IMR-90 (cell line): Measurements from ENCODE around the gene CPO. TPM values are rescaled to one million over a fixed set of nuclear protein-coding genes. Genes with fewer than 3 reads are reported as not detected.

ENCODE experiments used
- ATAC-seq: fragments of 200-7000 bp; cut with Tn5 transposase; 2 replicates; pipeline ENCODE4 v1.9.1; 2020; ENCODE audit warnings: low read depth, mild to moderate bottlenecking, moderate library complexity
- BruUV-seq: library from RNA; stranded (reverse); fragments of 400-500 nt; replicated peaks from 2 replicates; lab custom pipeline; 2021; lab: Mats Ljungman, UMichigan
- CTCF ChIA-PET: fragments of 300-600 bp; formaldehyde crosslinking; extraction: SDS; loops from one replicate; lab custom pipeline; 2021; ENCODE audit warnings: antibody characterized with exemption; lab: Yijun Ruan, JAX
- POLR2A ChIA-PET: fragments of 300-600 bp; sonication (Branson Sonifier 250); formaldehyde crosslinking; loops from one replicate; lab custom pipeline; 2022; ENCODE audit warnings: antibody characterized with exemption; ENCODE audit not compliant: unreplicated experiment; lab: Charles Lee
- DNase-seq: peaks from one replicate; pipeline ENCODE4 v3.0.0; 2013
- H2AFZ ChIP-seq: replicated peaks from 2 replicates; pipeline ENCODE3; 2013; ENCODE audit warnings: low read length, mild to moderate bottlenecking; ENCODE audit not compliant: poor library complexity
- H2AK5ac ChIP-seq: 2 replicates; pipeline ENCODE4 v1.6.1; 2013; ENCODE audit warnings: low read depth, low read length, inconsistent platforms
- H2AK9ac ChIP-seq: replicated peaks from 2 replicates; pipeline ENCODE3; 2013; ENCODE audit warnings: mild to moderate bottlenecking, low read depth, low read length, moderate library complexity; ENCODE audit not compliant: poor library complexity
- H2BK120ac ChIP-seq: 2 replicates; pipeline ENCODE4 v1.6.1; 2013; ENCODE audit warnings: low read depth, low read length, inconsistent platforms
- H2BK15ac ChIP-seq: 3 replicates; pipeline ENCODE4 v1.6.1; 2013; ENCODE audit warnings: low read depth, low read length, inconsistent platforms
- H2BK20ac ChIP-seq: 2 replicates; pipeline ENCODE4 v1.6.1; 2013; ENCODE audit warnings: low read depth, mild to moderate bottlenecking, inconsistent platforms, low read length, moderate library complexity
- H2BK5ac ChIP-seq: 2 replicates; pipeline ENCODE4 v1.6.1; 2013; ENCODE audit warnings: mild to moderate bottlenecking, low read depth, low read length, inconsistent platforms; ENCODE audit not compliant: poor library complexity, severe bottlenecking
- H3K14ac ChIP-seq: replicated peaks from 2 replicates; pipeline ENCODE4 v1.6.1; 2013; ENCODE audit warnings: low read depth, low read length, inconsistent platforms
- H3K18ac ChIP-seq: 2 replicates; pipeline ENCODE4 v1.6.1; 2013; ENCODE audit warnings: low read depth, low read length, control low read depth
- H3K23ac ChIP-seq: 2 replicates; pipeline ENCODE4 v1.6.1; 2013; ENCODE audit warnings: low read depth, low read length, inconsistent platforms
- H3K27ac ChIP-seq: 2 replicates; pipeline ENCODE4 v1.5.1; 2013; ENCODE audit warnings: mild to moderate bottlenecking, control low read depth, low read length; ENCODE audit not compliant: insufficient read depth
- H3K27me3 ChIP-seq: 2 replicates; pipeline ENCODE4 v1.6.1; 2013; ENCODE audit warnings: low read length; ENCODE audit not compliant: control insufficient read depth, insufficient read depth
- H3K36me3 ChIP-seq: 2 replicates; pipeline ENCODE4 v1.6.1; 2013; ENCODE audit warnings: low read length, mixed read lengths; ENCODE audit not compliant: control insufficient read depth, insufficient read depth
- H3K4ac ChIP-seq: 2 replicates; pipeline ENCODE4 v1.6.1; 2013; ENCODE audit warnings: low read depth, low read length, inconsistent platforms
- H3K4me1 ChIP-seq: 2 replicates; pipeline ENCODE4 v1.6.1; 2013; ENCODE audit warnings: low read length, mixed read lengths; ENCODE audit not compliant: control insufficient read depth, insufficient read depth
- H3K4me2 ChIP-seq: 2 replicates; pipeline ENCODE4 v1.6.1; 2013; ENCODE audit warnings: low read depth, mild to moderate bottlenecking, control low read depth, low read length, moderate library complexity
- H3K4me3 ChIP-seq: 2 replicates; pipeline ENCODE4 v1.5.1; 2013; ENCODE audit warnings: low read depth, mild to moderate bottlenecking, control low read depth, low read length, moderate library complexity; ENCODE audit not compliant: insufficient read depth
- H3K56ac ChIP-seq: 2 replicates; pipeline ENCODE4 v1.6.1; 2013; ENCODE audit warnings: low read length, inconsistent platforms; ENCODE audit not compliant: insufficient read depth; ENCODE audit errors: extremely low read depth
- H3K79me1 ChIP-seq, 2 experiments: 2 replicates each; pipeline ENCODE4 v1.6.1; 2013; ENCODE audit warnings: low read length in 2 of 2, inconsistent platforms in 1 of 2, low read depth in 1 of 2
- H3K9ac ChIP-seq: 2 replicates; pipeline ENCODE4 v1.6.1; 2013; ENCODE audit warnings: low read depth, low read length, control low read depth
- H3K9me1 ChIP-seq: 2 replicates; pipeline ENCODE4 v1.6.1; 2013; ENCODE audit warnings: low read length, inconsistent platforms; ENCODE audit not compliant: insufficient read depth
- H3K9me3 ChIP-seq: 2 replicates; pipeline ENCODE4 v1.6.1; 2013; ENCODE audit warnings: low read length; ENCODE audit not compliant: control insufficient read depth, insufficient read depth
- H4K20me1 ChIP-seq: 2 replicates; pipeline ENCODE4 v1.6.1; 2013; ENCODE audit warnings: low read length, inconsistent platforms; ENCODE audit not compliant: insufficient read depth
- H4K5ac ChIP-seq: 2 replicates; pipeline ENCODE4 v1.6.1; 2013; ENCODE audit warnings: mild to moderate bottlenecking, low read depth, low read length, control low read depth
- H4K8ac ChIP-seq, 2 experiments: 2 replicates each; pipeline ENCODE4 v1.6.1; 2013; ENCODE audit warnings: low read depth in 2 of 2, low read length in 2 of 2, control low read depth in 1 of 2, inconsistent platforms in 1 of 2
- H4K91ac ChIP-seq: 2 replicates; pipeline ENCODE4 v1.6.1; 2013; ENCODE audit warnings: low read depth, low read length, inconsistent platforms; ENCODE audit not compliant: insufficient read depth
- BHLHE40 ChIP-seq: fragments of 150-350 bp; IDR thresholded peaks from 2 replicates; pipeline ENCODE4 v1.6.1; 2016; ENCODE audit warnings: mild to moderate bottlenecking, low read depth, low read length
- ELK1 ChIP-seq: fragments of 150-350 bp; IDR thresholded peaks from 2 replicates; pipeline ENCODE4 v1.6.1; 2016; ENCODE audit warnings: low read depth, mild to moderate bottlenecking, low read length, moderate library complexity, borderline replicate concordance
- FOS ChIP-seq: fragments of 150-350 bp; IDR thresholded peaks from 2 replicates; pipeline ENCODE4 v1.6.1; 2016; ENCODE audit warnings: low read depth, low read length
- MAZ ChIP-seq: IDR thresholded peaks from 2 replicates; pipeline ENCODE4 v1.6.1; 2012; ENCODE audit warnings: low read depth, mild to moderate bottlenecking, low read length, improper control_type of control experiment, moderate library complexity, borderline replicate concordance
- MXI1 ChIP-seq: IDR thresholded peaks from 2 replicates; pipeline ENCODE4 v1.6.1; 2012; ENCODE audit warnings: low read depth, mild to moderate bottlenecking, low read length, moderate library complexity, borderline replicate concordance
- NFE2L2 ChIP-seq: fragments of 150-350 bp; IDR thresholded peaks from 2 replicates; pipeline ENCODE4 v1.6.1; 2016; ENCODE audit warnings: low read depth, mild to moderate bottlenecking, low read length
- RAD21 ChIP-seq: IDR thresholded peaks from 2 replicates; pipeline ENCODE4 v1.6.1; 2012; ENCODE audit warnings: low read length, improper control_type of control experiment
- RCOR1 ChIP-seq: IDR thresholded peaks from 2 replicates; pipeline ENCODE4 v1.6.1; 2012; ENCODE audit warnings: mild to moderate bottlenecking, low read length, improper control_type of control experiment; ENCODE audit not compliant: insufficient replicate concordance
- SMC3 ChIP-seq: fragments of 150-350 bp; IDR thresholded peaks from 2 replicates; pipeline ENCODE4 v1.6.1; 2016; ENCODE audit warnings: low read depth, mild to moderate bottlenecking, antibody characterized with exemption, low read length, moderate library complexity
- WGBS, 2 experiments: methylation state at CpG; one replicate each; pipeline versions ENCODE4 v1.1.5 to v1.1.7; 2013; ENCODE audit warnings: missing lambda C conversion rate in 2 of 2; ENCODE audit not compliant: insufficient read length in 1 of 2; ENCODE audit errors: extremely low coverage in 2 of 2; 5-methylcytosine and 5-hydroxymethylcytosine counted together
- dilution Hi-C: fragments of 300-500 bp; cut with HindIII; formaldehyde crosslinking; loops from one replicate; pipeline ENCODE4 v1.14.3; 2018; ENCODE audit warnings: low sequenced_read_pairs; ENCODE audit not compliant: unreplicated experiment
- in situ Hi-C: fragments of 300-500 bp; cut with MboI; formaldehyde crosslinking; loops from 3 replicates; pipeline ENCODE4 v1.14.3; 2019; ENCODE audit warnings: low sequenced_read_pairs, inconsistent platforms, mixed read lengths
- intact Hi-C: fragments of 100-400 bp; cut with micrococcal nuclease; formaldehyde crosslinking; loops from 2 replicates; pipeline ENCODE4 v1.10.0; 2022
- polyA plus RNA-seq, 3 experiments: library from polyadenylated mRNA; depleted of rRNA; stranded (reverse); fragments of >200 nt; gene quantifications; 2 replicates each; pipeline ENCODE4 v1.2.3, GENCODE V29; 2012; ENCODE audit warnings: low replicate concordance in 1 of 3
- total RNA-seq: library from RNA; depleted of rRNA; stranded (reverse); fragments of >200 nt; gene quantifications from 2 replicates; pipeline ENCODE4 v1.2.3, GENCODE V29; 2012

Gene CPO
- total and polyA plus RNA-seq, 2 of the 4 experiments (the other 2 are of a cell fraction) = not detected

DNA sequence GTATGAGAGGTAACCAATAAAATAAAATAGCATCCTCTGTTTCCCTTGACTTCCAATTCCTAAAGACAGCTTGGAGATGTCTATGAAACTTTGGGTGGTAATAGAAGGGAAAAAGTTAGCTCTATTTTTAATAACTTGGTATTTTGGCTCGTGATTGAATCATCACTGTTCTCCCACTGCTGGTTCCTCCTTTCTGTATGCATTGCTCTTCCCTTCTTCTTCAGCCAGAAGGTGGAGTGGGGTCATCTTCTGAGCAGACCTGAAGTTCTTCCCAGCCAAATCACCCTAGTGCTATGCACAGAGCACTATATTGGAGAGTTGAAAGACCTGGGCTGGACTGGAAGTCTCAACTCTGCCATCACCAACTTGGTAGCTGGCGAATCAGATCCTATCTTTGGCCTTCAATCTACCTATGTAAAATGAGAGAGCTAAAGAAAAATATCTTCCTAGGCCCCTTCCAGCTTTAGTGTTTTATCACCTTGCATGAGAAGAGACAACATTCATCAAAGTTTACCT, 54.1 kb downstream of the CPO start:
- BruUV-seq = no TSS peak
- no peak overlapping the region for H3K27ac ChIP-seq
- H4K8ac ChIP-seq = no peak overlapping the region
- H4K5ac ChIP-seq = no peak overlapping the region
- H2AFZ ChIP-seq = no peak overlapping the region
- H4K20me1 ChIP-seq = no peaks in the 10 kb centered on the region
- in situ Hi-C loops = no loop called here
- no peak overlapping the region for H2BK5ac ChIP-seq
- H2AK5ac ChIP-seq = no peak overlapping the region
- dilution Hi-C loops = no loop called here
- H3K9me3 ChIP-seq = no peaks in the 10 kb centered on the region
- no peak overlapping the region for H3K4me3 ChIP-seq
- H2BK120ac ChIP-seq = no peak overlapping the region
- H3K79me1 ChIP-seq = no peaks in the 10 kb centered on the region
- no peak overlapping the region for H3K14ac ChIP-seq
- H2BK20ac ChIP-seq = no peak overlapping the region
- DNase-seq (peak; percentile 28), ATAC-seq (no peak)
- H3K4me1 ChIP-seq = peaks cover 11% of the 10 kb centered on the region
- TF ChIP-seq MXI1 (no peak), ELK1 (no peak), BHLHE40 (no peak), RCOR1 (no peak), MAZ (no peak), RAD21 (no peak), FOS (no peak), NFE2L2 (no peak), SMC3 (no peak)
- H3K4me2 ChIP-seq = no peak overlapping the region
- no peaks in the 10 kb centered on the region for H3K36me3 ChIP-seq
- no peaks in the 10 kb centered on the region for H3K27me3 ChIP-seq
- ChIA-PET CTCF (interaction anchor here (1.2 kb wide), 1 partner anchor 9 kb away, joined by 5 read pairs; no protein-coding TSS in a partner anchor), POLR2A (interaction anchor here (0.5 kb wide), 1 partner anchor 341 kb away, joined by 3 read pairs; no protein-coding TSS in a partner anchor)
- H3K9me1 ChIP-seq = no peaks in the 10 kb centered on the region
- H3K23ac ChIP-seq = no peak overlapping the region
- no peak overlapping the region for H3K56ac ChIP-seq
- no peak overlapping the region for H2BK15ac ChIP-seq
- no peak overlapping the region for H3K9ac ChIP-seq
- H3K4ac ChIP-seq = no peak overlapping the region
- WGBS, 2 experiments = no CpG with 5 or more reads among the region's 2 CpGs
- no peak overlapping the region for H2AK9ac ChIP-seq
- intact Hi-C loops = no loop called here
- H4K91ac ChIP-seq = no peak overlapping the region; the same call in 1 of the 2 replicates
- H3K18ac ChIP-seq = no peak overlapping the region
